HG03045 (cell line): ENCODE data around the gene ALPI.

Experiments used
- ATAC-seq: cut with Tn5 transposase; IDR thresholded peaks from one replicate; pipeline ENCODE4 v1.9.1; 2021; ENCODE audit warnings: mild to moderate bottlenecking, moderate library complexity; ENCODE audit not compliant: unreplicated experiment

The ALPI gene

DNA sequence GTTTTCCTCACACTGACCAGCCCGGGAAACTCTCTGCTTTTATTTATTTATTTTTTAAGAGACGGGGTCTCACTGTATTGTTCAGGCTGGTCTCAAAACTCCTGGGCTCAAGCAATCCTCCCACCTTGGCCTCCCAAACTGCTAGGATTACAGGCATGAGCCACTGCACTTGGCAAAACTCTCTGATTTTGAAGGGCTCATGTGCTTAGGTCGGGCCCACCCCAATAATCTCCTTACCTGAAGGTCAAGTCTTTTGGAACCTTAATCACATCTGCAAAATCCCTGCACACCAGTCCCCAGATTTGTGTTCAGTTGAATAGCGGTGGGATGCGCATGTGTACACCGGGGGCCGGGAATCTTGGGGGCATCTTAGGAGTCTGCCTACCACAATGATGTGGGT lies 39.3 kb downstream of the ALPI start:
- no peak for ATAC-seq

DNA sequence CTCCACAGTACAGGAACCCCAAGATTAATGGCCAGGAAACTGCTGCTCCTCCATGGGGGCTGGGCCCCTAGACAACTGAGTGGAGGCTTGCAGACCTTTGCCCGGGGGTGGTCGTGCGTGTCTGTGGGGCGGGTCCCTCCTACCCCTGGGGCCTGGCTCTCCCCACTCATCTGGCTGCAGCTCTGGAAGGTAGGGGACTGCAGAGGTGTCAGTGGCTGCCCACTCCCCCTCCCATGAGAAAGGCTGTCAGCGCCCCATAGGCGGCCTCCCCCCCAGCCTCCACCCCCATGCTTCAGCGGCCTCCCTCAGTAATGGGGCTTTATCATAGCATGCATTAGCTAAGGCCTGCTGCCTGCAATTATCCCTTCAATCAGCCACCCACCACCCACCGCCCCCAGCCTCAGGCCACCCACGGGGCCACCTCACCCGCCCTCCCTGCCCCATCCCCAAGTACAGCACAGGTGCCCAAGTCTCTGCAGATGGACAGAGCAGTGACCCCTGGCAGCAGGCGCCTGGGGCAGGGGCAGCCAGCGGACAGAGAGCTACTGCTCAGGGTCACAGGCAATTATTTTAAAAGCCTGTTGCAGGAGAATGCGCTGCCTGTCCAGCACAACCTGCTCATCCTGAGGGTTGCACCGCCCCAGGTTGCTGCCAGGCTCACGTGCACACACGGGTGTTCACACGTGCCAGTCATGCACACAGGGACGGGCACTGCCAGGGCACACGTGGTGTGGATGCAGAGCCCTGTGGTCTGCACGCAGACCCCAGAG lies 40.7 kb downstream of the ALPI start:
- no peak for ATAC-seq

DNA sequence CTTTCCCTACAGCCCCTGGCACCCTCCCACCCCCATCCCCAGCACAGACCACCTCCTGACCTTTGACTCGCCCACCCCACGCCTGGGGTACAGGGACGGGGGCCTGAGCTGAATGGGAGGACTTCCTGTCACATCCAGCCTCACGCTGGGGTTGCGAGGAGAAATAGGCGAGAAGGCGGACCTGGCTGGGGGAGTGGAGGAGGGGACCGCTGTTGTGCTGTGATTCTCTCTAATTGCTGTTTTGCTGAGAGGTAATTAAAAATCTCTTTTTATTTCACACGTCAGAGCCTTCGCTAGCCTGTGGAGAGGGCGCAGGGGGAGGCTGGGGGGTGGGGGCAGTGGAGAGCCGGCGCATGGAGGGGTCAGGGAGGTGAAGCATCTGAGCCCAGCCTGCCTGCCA lies 41.4 kb downstream of the ALPI start:
- ATAC-seq = no peak

DNA sequence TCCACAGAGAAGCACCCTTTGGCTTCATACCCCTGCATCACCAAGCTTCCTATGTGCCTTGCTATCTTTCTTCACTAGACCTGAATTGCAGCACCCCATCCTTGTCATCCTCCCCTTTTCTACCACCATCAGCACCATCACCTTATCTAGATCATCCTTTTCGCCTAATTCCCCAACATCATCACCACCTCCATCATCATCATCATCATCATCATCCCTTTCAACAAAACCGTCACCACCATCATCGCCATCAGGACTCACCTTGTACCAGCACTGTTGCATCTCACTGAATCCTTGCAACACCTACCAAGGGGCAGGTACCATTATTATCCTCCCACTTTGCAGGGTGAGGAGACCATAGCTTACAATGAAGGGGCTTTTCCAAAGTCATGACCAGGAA lies 42.5 kb downstream of the ALPI start:
- ATAC-seq = no peak

DNA sequence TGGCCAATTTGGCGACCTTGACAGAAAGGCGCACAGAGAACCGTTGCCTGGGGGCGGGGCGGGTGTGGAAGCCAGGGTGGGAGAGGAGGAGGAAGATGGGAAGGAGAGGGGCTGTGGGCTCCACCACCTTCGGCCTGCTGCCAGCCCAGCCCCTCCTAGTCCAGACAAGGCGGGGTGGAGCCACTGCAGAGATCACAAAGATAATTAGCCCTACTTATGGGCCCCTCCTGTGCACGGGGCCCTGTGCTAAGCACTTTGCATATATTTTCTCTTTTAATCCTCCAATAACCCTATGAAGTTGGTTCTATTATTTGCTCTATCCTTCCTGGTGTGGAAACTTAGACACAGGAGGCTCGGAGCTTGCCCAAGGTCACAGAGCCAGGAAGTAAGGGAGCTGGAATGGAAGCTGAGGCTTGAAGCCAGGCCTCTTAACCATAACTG lies 45.4 kb downstream of the ALPI start:
- no peak for ATAC-seq

DNA sequence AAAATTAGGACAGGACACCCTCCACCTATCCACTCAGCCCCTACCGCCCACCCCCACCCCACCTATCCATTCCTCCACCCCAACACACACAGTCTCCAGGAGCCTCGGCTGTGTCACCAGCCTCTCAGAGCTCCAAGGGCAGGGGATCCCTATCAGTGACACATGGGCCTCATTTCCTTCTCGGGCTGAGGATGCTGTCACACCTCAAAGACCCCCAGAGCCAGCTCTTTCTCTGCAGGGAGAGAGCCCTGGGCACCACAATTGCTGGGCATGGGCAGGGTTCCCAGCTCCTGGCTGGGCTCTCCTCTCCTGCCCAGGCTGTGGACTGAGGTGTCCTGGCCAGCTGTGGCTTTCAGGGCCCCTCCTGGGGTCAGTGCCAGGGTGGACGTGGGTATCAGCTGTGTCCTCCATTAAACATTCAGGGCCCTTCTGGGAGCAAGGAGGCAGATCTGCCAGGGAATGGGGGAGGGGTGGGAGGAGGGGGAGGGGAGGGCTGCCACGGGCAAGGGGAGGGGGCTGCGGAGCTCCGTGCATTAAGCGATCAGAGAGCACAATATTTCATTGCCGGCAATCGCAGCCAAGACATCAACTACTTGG lies 45.9 kb downstream of the ALPI start:
- ATAC-seq = no peak

DNA sequence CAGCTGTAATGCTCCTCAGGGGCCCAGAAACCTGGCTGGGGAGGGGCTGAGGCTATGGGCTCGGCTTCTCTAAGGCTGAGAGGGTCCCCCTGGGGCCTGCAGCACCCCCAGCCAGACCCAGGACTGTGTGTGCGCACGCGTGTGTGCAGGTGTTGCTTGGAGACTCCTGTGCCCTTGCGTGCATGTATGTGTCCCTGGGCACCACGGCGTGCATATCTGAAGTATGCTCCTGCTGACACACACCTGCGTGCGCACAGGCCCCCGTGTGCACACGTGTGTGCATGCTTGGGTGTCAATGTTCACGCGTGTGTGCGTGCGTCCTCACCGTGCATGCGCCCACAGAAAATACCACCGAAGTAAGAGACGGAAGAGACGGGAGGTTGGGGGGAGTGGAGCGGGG lies 46.6 kb downstream of the ALPI start:
- no peak for ATAC-seq

DNA sequence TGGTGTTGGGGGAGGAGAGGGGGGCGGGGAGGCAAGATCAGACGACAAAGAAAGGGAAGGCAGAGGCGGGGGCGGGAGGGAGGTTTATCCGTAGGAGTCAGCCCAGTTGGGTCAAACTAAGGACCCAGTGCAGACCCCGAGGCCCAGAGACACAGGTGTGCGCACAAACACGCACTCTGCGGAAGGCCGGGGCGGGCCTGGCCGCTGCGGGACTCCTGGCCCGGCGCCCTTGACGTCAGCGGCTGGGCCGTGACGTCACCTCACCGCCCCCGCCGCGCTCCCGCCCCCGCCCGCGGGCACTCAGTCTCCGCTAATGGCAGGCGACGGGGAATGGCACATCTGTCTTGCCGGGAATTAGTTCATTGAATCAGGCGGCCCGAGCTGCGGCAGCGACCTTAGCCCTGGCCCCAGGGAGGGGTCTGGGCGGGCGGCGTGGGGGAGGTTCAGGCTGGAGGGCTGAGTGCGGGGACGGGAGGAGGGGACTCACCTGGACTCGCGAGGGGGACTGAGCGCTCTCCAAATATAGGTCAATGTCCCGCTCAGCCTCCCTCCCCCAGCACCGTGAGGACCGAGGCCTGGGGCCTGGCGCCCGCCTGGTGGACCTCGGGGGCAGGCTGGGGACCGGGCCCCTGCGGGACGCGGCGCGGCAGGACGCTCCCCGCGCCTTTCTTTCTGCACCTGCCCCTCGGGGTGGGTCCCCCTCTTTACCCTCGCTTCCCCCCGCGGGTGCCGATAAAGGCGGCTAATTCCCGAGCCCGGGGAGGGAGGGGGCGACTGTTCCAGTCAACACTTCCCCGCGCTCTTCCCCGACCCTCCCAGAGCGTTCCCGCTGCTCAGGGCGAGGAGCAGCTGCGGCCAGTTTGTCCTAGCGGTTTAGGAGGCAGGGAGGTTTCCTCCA lies 47.2 kb downstream of the ALPI start:
- no peak for ATAC-seq

DNA sequence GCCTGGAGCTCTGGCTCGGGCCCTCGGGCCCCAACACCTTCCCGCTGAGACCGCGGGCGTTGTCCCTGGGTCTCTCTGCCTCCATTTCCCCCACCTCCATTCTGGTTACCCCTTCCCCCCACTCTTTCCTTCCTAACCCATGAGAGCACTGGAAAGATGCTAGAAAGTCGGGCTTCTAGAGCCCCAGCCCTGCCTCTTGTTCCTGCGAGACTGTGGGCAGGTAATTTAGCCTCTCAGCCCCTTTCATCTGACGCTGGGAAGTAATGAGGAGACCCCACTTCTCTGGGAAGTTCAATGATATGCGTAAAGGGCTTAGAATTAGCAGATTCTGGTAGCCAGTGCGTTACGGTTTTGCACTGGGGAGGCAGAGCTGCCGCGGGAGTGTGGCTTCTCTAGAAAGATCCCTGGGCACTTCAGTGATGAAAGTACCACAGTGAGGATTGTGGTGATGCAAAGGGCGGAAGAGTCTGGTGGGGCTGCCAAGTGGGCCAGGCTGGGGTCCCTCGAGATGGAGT lies 47.9 kb downstream of the ALPI start:
- ATAC-seq = no peak

DNA sequence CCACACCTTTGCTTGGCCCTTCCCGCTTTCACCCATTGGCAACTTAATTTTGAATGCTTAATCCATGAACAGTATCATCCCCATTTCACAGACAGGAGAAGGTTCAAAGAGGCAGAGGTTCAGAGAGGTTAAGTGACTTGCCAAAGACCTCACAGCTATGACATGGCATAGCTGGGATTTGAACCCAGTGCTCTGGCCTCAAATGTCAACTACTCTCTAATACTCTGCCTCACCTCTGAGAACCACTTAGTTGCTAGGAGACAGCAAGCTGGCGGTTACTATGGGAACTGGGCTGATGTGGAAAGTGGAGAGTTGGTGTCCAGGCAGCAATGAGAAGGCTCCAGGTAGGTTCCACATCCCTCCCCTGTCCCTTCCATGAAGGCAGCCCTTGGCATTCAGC lies 48.5 kb downstream of the ALPI start:
- no peak for ATAC-seq

DNA sequence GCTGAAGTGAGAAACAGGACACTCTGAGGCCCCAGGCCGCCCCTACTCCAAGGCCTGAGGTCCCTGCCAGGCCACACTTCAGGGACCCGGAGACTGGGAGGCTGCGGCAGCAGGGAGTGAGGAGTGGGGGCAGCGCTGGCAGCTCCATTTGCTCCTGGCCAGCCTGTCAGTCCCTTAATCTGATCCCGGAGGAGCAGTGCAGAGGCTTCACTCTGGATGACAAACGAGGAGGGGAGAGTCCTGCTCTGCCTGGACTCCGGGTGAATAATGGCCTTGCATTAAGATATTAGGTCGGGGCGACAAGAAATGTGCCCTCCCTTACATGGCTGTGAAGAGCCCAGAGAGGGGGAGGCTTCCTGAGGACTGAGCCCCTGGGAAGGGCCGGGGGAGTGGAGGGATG lies 49.9 kb downstream of the ALPI start:
- ATAC-seq = no peak

DNA sequence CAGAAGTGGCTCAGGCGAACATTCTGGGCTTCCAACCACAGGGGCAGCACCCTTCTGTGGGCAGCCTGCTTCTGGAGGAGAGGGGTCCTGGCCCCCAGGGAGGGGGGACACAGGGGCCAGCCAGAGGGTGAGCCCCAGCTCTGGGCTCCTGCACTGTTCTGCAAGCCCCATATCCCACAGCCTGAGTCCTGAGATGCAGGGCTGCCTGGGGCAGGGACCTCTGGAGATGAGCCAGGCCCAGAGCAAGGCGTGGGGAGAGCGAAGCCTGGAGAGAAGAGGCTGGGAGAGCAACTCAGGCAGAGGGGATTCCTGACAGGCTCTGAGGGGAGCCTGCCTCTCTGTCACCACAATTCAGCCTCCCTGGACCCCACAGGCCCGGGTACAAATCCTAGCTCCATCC lies 50.8 kb downstream of the ALPI start:
- no peak for ATAC-seq

DNA sequence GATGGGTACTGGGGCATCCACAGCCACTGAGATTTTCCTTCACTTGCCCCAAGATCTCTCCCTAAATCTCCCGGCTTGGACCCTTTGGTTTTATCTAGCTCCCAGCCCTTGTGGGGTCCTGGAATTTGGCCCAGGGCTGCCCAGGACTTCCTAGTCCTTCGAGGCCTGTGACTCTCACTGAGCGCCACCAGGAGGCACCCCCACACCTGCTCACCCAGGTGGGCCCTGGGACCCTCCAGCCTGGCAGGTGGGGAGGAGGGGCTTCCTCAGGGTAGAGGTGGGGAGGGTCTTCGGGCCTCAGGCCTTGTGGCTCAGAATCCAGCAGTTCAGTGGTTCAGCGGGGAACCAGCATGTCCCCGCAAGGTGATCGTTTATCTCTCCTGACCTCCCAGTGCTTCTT lies 52.3 kb downstream of the ALPI start:
- no peak for ATAC-seq
